SK-N-SH (cell line): ENCODE measurements around the gene MYOZ2. TPM values are rescaled to one million over a fixed set of nuclear protein-coding genes. Genes with fewer than 3 reads are reported as not detected.

Experiments
- CTCF ChIA-PET: fragments of 300-600, 350-600 bp; formaldehyde crosslinking; extraction: SDS; loops from one replicate; lab custom pipeline; 2021; lab: Yijun Ruan, JAX
- POLR2A ChIA-PET: fragments of 350-600 bp; sonication (Branson Sonifier 250); formaldehyde crosslinking; extraction: SDS; loops from one replicate; lab custom pipeline; 2020; ENCODE audit warnings: antibody characterized with exemption, inconsistent platforms; lab: Yijun Ruan, JAX
- DNase-seq: peaks from one replicate; pipeline ENCODE4 v3.0.0; 2012
- H2AFZ ChIP-seq: fragments of 200-600 bp; sonication (generic); 2 replicates; pipeline ENCODE4 v1.8.1; 2016; ENCODE audit warnings: antibody characterized with exemption, mild to moderate bottlenecking, low read depth
- H3F3A ChIP-seq: fragments of 200-600 bp; sonication (generic); replicated peaks from 2 replicates; pipeline ENCODE3; 2016; ENCODE audit warnings: antibody characterized with exemption, mild to moderate bottlenecking; ENCODE audit not compliant: insufficient read depth
- H3K27ac ChIP-seq, 2 experiments: fragments of 200-500 bp in 1 of 2; fragments of 200-600 bp in 1 of 2; sonication (Bioruptor generic) in 1 of 2; sonication (generic), shearing (Covaris generic) in 1 of 2; 2 replicates each; pipeline versions ENCODE4 v1.5.1 to v1.6.1; 2014 to 2016; ENCODE audit warnings: low read depth in 2 of 2, inconsistent platforms in 1 of 2, low read length in 1 of 2, mild to moderate bottlenecking in 1 of 2, mixed read lengths in 1 of 2
- H3K27me3 ChIP-seq: fragments of 200-600 bp; sonication (generic), shearing (Covaris generic); 2 replicates; pipeline ENCODE4 v1.6.1; 2016; ENCODE audit warnings: mixed run types; ENCODE audit not compliant: insufficient read depth
- H3K36me3 ChIP-seq, 2 experiments: fragments of 200-500 bp in 1 of 2; fragments of 200-600 bp in 1 of 2; sonication (Bioruptor generic) in 1 of 2; sonication (generic) in 1 of 2; replicated peaks in 1 of 2; 2 replicates each; pipeline versions ENCODE3 to v1.5.1; 2014 to 2016; ENCODE audit warnings: low read length in 1 of 2, mild to moderate bottlenecking in 1 of 2; ENCODE audit not compliant: insufficient read depth in 2 of 2, control insufficient read depth in 1 of 2
- H3K4me1 ChIP-seq, 2 experiments: fragments of 200-500 bp in 1 of 2; fragments of 200-600 bp in 1 of 2; sonication (Bioruptor generic) in 1 of 2; sonication (generic), shearing (Covaris generic) in 1 of 2; 2 replicates each; pipeline versions ENCODE4 v1.5.1 to v1.6.1; 2014 to 2016; ENCODE audit warnings: low read depth in 1 of 2, low read length in 1 of 2, mixed run types in 1 of 2; ENCODE audit not compliant: insufficient read depth in 2 of 2, control insufficient read depth in 1 of 2
- H3K4me2 ChIP-seq: fragments of 200-600 bp; sonication (generic), shearing (Covaris generic); 2 replicates; pipeline ENCODE4 v1.6.1; 2017; ENCODE audit warnings: mixed run types
- H3K4me3 ChIP-seq, 2 experiments: fragments of 200-500 bp in 1 of 2; fragments of 200-600 bp in 1 of 2; sonication (Bioruptor generic) in 1 of 2; sonication (generic), shearing (Covaris generic) in 1 of 2; 2 replicates each; pipeline versions ENCODE4 v1.5.1 to v1.8.1; 2014 to 2016; ENCODE audit warnings: low read depth in 2 of 2, inconsistent platforms in 1 of 2, low read length in 1 of 2, mild to moderate bottlenecking in 1 of 2, mixed read lengths in 1 of 2, moderate library complexity in 1 of 2
- H3K79me2 ChIP-seq: fragments of 200-600 bp; sonication (generic); 2 replicates; pipeline ENCODE4 v1.8.1; 2017; ENCODE audit warnings: mild to moderate bottlenecking; ENCODE audit not compliant: insufficient read depth
- H3K9ac ChIP-seq: fragments of 200-600 bp; sonication (generic); 2 replicates; pipeline ENCODE4 v1.6.1; 2017; ENCODE audit warnings: mixed run types
- H3K9me2 ChIP-seq: fragments of 200-600 bp; sonication (generic); 2 replicates; pipeline ENCODE4 v1.6.1; 2017; ENCODE audit warnings: mixed run types
- H3K9me3 ChIP-seq: fragments of 200-600 bp; sonication (generic); 2 replicates; pipeline ENCODE4 v1.6.1; 2017; ENCODE audit warnings: mixed run types, mild to moderate bottlenecking, moderate library complexity
- H4K20me1 ChIP-seq: fragments of 200-600 bp; sonication (generic); 2 replicates; pipeline ENCODE4 v1.6.1; 2017; ENCODE audit warnings: mild to moderate bottlenecking, mixed run types; ENCODE audit not compliant: insufficient read depth
- FOSL2 ChIP-seq: IDR thresholded peaks from 2 replicates; pipeline ENCODE4 v1.4.0; 2012; ENCODE audit warnings: low read depth, mild to moderate bottlenecking, moderate library complexity, borderline replicate concordance
- GATA2 ChIP-seq: sonication (generic); formaldehyde crosslinking; IDR thresholded peaks from 2 replicates; pipeline ENCODE4 v1.5.0; 2020; ENCODE audit warnings: mild to moderate bottlenecking, missing genetic modification reagents
- JUND ChIP-seq: IDR thresholded peaks from 2 replicates; pipeline ENCODE4 v1.4.0; 2012
- MAX ChIP-seq: IDR thresholded peaks from 2 replicates; pipeline ENCODE4 v1.4.0; 2012; ENCODE audit warnings: low read depth
- MXI1 ChIP-seq: IDR thresholded peaks from 2 replicates; pipeline ENCODE4 v1.6.1; 2012; ENCODE audit warnings: mild to moderate bottlenecking, low read depth, low read length, improper control_type of control experiment
- NRF1 ChIP-seq: IDR thresholded peaks from 2 replicates; pipeline ENCODE4 v1.6.1; 2012; ENCODE audit warnings: low read depth, mild to moderate bottlenecking, low read length
- RAD21 ChIP-seq: IDR thresholded peaks from 2 replicates; pipeline ENCODE4 v1.6.1; 2012; ENCODE audit warnings: mild to moderate bottlenecking, low read length
- RCOR1 ChIP-seq: fragments of 150-350 bp; IDR thresholded peaks from 2 replicates; pipeline ENCODE4 v1.6.1; 2017; ENCODE audit warnings: antibody characterized with exemption, low read length
- SMC3 ChIP-seq: IDR thresholded peaks from 2 replicates; pipeline ENCODE4 v1.6.1; 2012; ENCODE audit warnings: low read depth, low read length, improper control_type of control experiment
- TCF12 ChIP-seq: IDR thresholded peaks from 2 replicates; pipeline ENCODE4 v1.4.0; 2012
- TEAD4 ChIP-seq: IDR thresholded peaks from 2 replicates; pipeline ENCODE4 v1.4.0; 2012; ENCODE audit warnings: mild to moderate bottlenecking, borderline replicate concordance; ENCODE audit not compliant: insufficient read depth
- USF2 ChIP-seq: fragments of 150-350 bp; IDR thresholded peaks from 2 replicates; pipeline ENCODE4 v1.6.1; 2017; ENCODE audit warnings: antibody characterized with exemption, low read length, low read depth, borderline replicate concordance
- WGBS: methylation state at CpG from one replicate; pipeline ENCODE4 v1.1.6; 2017; ENCODE audit warnings: low lambda C conversion rate; 5-methylcytosine and 5-hydroxymethylcytosine counted together
- polyA plus RNA-seq, 3 experiments: library from polyadenylated mRNA; depleted of rRNA; stranded (reverse); fragments of >200 nt; gene quantifications; 2 replicates each; pipeline ENCODE4 v1.2.3, GENCODE V29; 2012
- TF ChIP-seq, protein P1 (sequence below): IDR thresholded peaks from 2 replicates; pipeline ENCODE4 v1.4.0; 2012; ENCODE audit warnings: low read depth, borderline replicate concordance

Gene MYOZ2
- polyA plus RNA-seq, 1 of the 3 experiments (the other 2 are of a cell fraction), result 0.26 TPM

DNA sequence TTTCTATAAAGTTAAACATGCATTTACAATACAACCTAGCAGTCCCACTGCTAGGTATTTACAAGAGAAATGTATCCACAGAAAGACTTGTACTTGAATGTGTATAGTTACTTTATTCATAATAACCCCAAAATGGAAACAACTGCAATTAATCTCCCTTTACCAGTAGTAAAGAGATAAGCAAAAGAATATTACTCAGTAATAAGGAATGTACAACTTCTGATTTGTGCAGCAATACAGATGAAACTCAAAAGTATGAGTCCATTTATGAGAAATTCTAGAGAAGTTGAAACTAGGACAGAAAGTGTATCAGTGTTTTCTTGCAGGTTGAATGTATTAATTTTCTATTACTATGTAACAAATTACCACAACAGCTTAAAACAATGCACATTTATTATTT is 92.1 kb downstream of the MYOZ2 start:
- CTCF ChIA-PET, result interaction anchor here (1.4 kb wide), 1 partner anchor 12 kb away, joined by 3 read pairs; no protein-coding TSS in a partner anchor
- Histone ChIP-seq H2AFZ (no peak overlapping the region), H3K9ac (no peak overlapping the region), H3K4me3 (no peak overlapping the region), H3K4me2 (no peak overlapping the region), H3F3A (peaks cover 6% of the 10 kb centered on the region), H3K27me3 (no peaks in the 10 kb centered on the region), H4K20me1 (no peaks in the 10 kb centered on the region), H3K9me3 (no peaks in the 10 kb centered on the region; the same call in 1 of the 2 replicates), H3K36me3 (peaks cover 6 to 13% of the 10 kb centered on the region in 2 experiments), H3K27ac (no peak overlapping the region), H3K4me1 (no peaks in the 10 kb centered on the region; a peak in 1 of 4 replicates), H3K9me2 (no peaks in the 10 kb centered on the region), H3K79me2 (peaks cover 28% of the 10 kb centered on the region)
- DNase-seq, result no peak
- POLR2A ChIA-PET, result no interaction called here
- no peak for TF ChIP-seq TCF12
- 0 out of 2 replicates have a peak, but pooled peaks have one; percentile 16 for TF ChIP-seq FOSL2
- TF ChIP-seq JUND, result peak; percentile 36; the same call in 1 of the 2 replicates
- TF ChIP-seq MXI1, result no peak
- no peak for TF ChIP-seq GATA2 (CRISPR knock-in tag)

DNA sequence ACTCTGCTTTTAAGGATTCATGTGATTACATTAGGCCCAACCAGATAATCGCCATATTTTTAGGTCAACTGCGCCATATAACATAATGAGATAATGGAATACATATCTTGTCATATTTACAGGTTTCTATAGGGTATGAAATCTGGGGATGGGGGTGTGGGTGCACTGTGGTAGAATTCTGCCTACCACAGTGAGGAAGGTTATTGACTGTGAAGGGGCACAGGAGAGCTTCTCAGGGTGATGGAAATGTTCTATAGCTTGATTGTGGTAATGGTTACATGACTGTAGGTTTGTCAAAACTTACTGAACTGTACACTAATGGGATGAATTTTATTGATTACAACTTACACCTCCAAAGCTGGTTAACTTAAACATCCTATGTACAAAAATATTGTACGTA is 92.8 kb downstream of the MYOZ2 start:
- Histone ChIP-seq H3K9ac (no peak overlapping the region), H3K9me3 (no peaks in the 10 kb centered on the region; the same call in 1 of the 2 replicates), H4K20me1 (no peaks in the 10 kb centered on the region), H3F3A (peaks cover 6% of the 10 kb centered on the region), H3K36me3 (peaks cover 6 to 9% of the 10 kb centered on the region in 2 experiments), H3K4me3 (no peak overlapping the region), H3K27ac (no peak overlapping the region), H3K79me2 (peaks cover 31% of the 10 kb centered on the region), H2AFZ (no peak overlapping the region), H3K4me1 (peaks cover 0 to under 1% of the 10 kb centered on the region in 2 experiments; a peak in 2 of 4 replicates), H3K9me2 (no peaks in the 10 kb centered on the region)
- ChIA-PET CTCF (no interaction called here), POLR2A (no interaction called here)
- no peak for DNase-seq
- 88% methylated on average over 3 of the region's 3 CpGs for WGBS
- TF ChIP-seq JUND (no peak), NRF1 (no peak), SMC3 (no peak), RCOR1 (no peak), RAD21 (no peak), TEAD4 (no peak), MAX (no peak), USF2 (no peak)
- TF ChIP-seq, protein P1, sequence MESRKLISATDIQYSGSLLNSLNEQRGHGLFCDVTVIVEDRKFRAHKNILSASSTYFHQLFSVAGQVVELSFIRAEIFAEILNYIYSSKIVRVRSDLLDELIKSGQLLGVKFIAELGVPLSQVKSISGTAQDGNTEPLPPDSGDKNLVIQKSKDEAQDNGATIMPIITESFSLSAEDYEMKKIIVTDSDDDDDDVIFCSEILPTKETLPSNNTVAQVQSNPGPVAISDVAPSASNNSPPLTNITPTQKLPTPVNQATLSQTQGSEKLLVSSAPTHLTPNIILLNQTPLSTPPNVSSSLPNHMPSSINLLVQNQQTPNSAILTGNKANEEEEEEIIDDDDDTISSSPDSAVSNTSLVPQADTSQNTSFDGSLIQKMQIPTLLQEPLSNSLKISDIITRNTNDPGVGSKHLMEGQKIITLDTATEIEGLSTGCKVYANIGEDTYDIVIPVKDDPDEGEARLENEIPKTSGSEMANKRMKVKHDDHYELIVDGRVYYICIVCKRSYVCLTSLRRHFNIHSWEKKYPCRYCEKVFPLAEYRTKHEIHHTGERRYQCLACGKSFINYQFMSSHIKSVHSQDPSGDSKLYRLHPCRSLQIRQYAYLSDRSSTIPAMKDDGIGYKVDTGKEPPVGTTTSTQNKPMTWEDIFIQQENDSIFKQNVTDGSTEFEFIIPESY, result no peak
- TF ChIP-seq, all 33 proteins: peak for 0
- Histone ChIP-seq H3K27me3 (no peaks in the 10 kb centered on the region), H3K4me2 (no peak overlapping the region)
